Fibroblast of lung (primary cell): ENCODE data around the gene DDIT4. TPM values are rescaled to one million over a fixed set of nuclear protein-coding genes. Genes with fewer than 3 reads are reported as not detected.

Experiments
- DNase-seq, 2 donors: peaks; one replicate each; pipeline versions ENCODE4 v3.0.0 to v3.0.0-alpha.2; 2010; ENCODE audit warnings: low read depth in 2 of 2
- H2AFZ ChIP-seq: 2 replicates; pipeline ENCODE4 v1.5.1; 2012; ENCODE audit warnings: low read length, control low read depth, inconsistent platforms
- H3K27ac ChIP-seq: 2 replicates; pipeline ENCODE4 v1.5.1; 2011; ENCODE audit warnings: low read length, control low read depth; ENCODE audit not compliant: insufficient read depth
- H3K27me3 ChIP-seq: 2 replicates; pipeline ENCODE4 v1.5.1; 2011; ENCODE audit warnings: mild to moderate bottlenecking, low read length; ENCODE audit not compliant: control insufficient read depth, insufficient read depth
- H3K36me3 ChIP-seq: 2 replicates; pipeline ENCODE4 v1.5.1; 2011; ENCODE audit warnings: low read length; ENCODE audit not compliant: control insufficient read depth, insufficient read depth
- H3K4me1 ChIP-seq: 2 replicates; pipeline ENCODE4 v1.5.1; 2011; ENCODE audit warnings: low read length; ENCODE audit not compliant: control insufficient read depth, insufficient read depth; ENCODE audit errors: extremely low read depth
- H3K4me2 ChIP-seq: 2 replicates; pipeline ENCODE4 v1.5.1; 2011; ENCODE audit warnings: low read length, control low read depth; ENCODE audit not compliant: insufficient read depth; ENCODE audit errors: extremely low read depth
- H3K4me3 ChIP-seq, 4 experiments: fragments of 200-600 bp in 1 of 4; sonication (generic) in 1 of 4; replicated peaks in 1 of 4; 2 replicates each; pipeline ENCODE4 v1.5.1; 2011 to 2016; ENCODE audit warnings: low read length in 4 of 4, low read depth in 3 of 4, mild to moderate bottlenecking in 3 of 4, control low read depth in 2 of 4, inconsistent platforms in 1 of 4, mixed read lengths in 1 of 4; ENCODE audit not compliant: insufficient read depth in 1 of 4; ENCODE audit errors: control extremely low read depth in 1 of 4
- H3K79me2 ChIP-seq: 2 replicates; pipeline ENCODE4 v1.5.1; 2012; ENCODE audit warnings: mild to moderate bottlenecking, low read length, inconsistent platforms; ENCODE audit not compliant: control insufficient read depth, insufficient read depth
- H3K9ac ChIP-seq: 2 replicates; pipeline ENCODE4 v1.5.1; 2011; ENCODE audit warnings: mild to moderate bottlenecking, low read length, control low read depth; ENCODE audit not compliant: insufficient read depth
- H3K9me3 ChIP-seq: 2 replicates; pipeline ENCODE4 v1.5.1; 2012; ENCODE audit warnings: low read depth, low read length; ENCODE audit not compliant: control insufficient read depth, insufficient read depth
- H4K20me1 ChIP-seq: 2 replicates; pipeline ENCODE4 v1.5.1; 2011; ENCODE audit warnings: low read length; ENCODE audit not compliant: control insufficient read depth, insufficient read depth; ENCODE audit errors: extremely low read depth
- CTCF ChIP-seq, 2 donors: IDR thresholded peaks in 1 of 2; conservative IDR thresholded peaks in 1 of 2; 1 replicate in 1 of 2; 2 replicates in 1 of 2; pipeline ENCODE4 v1.5.1; 2011 to 2012; ENCODE audit warnings: low read length in 2 of 2, control low read depth in 1 of 2, inconsistent platforms in 1 of 2, low read depth in 1 of 2, mild to moderate bottlenecking in 1 of 2
- EZH2 ChIP-seq: IDR thresholded peaks from 2 replicates; pipeline ENCODE4 v1.5.1; 2012; ENCODE audit warnings: low read length, control low read depth, mild to moderate bottlenecking; ENCODE audit errors: missing control alignments
- polyA plus RNA-seq, 2 donors: library from polyadenylated mRNA; depleted of rRNA in 1 of 2; stranded (reverse) in 1 of 2; unstranded in 1 of 2; fragments of >200 nt; gene quantifications; 2 replicates each; pipeline ENCODE4 v1.2.1, GENCODE V29; 2011 to 2012; ENCODE audit warnings: missing spikeins in 1 of 2
- total RNA-seq: library from RNA; depleted of rRNA; stranded (reverse); fragments of >200 nt; gene quantifications from 2 replicates; pipeline ENCODE4 v1.2.1, GENCODE V29; 2014

The DDIT4 gene
- total and polyA plus RNA-seq, 2 donors (not counting 1 experiment from before 2014, with no cell fraction given) = 51.3 to 662 TPM

GRCh38 chr10:72310636-72311035, 36.9 kb downstream of the DDIT4 start:
- H3K4me3 ChIP-seq = no peak overlapping the region
- no peak for DNase-seq
- no peak overlapping the region for H3K4me2 ChIP-seq
- no peaks in the 10 kb centered on the region for H3K36me3 ChIP-seq
- H3K27ac ChIP-seq = no peak overlapping the region
- H3K79me2 ChIP-seq = no peaks in the 10 kb centered on the region
- H3K9me3 ChIP-seq = no peaks in the 10 kb centered on the region
- H4K20me1 ChIP-seq = no peaks in the 10 kb centered on the region
- no peaks in the 10 kb centered on the region for H3K27me3 ChIP-seq
- no peak overlapping the region for H3K9ac ChIP-seq
- H3K4me1 ChIP-seq = peaks cover 29% of the 10 kb centered on the region
- H2AFZ ChIP-seq = no peak overlapping the region
- no peak for TF ChIP-seq EZH2
- no peak for TF ChIP-seq CTCF (conservative IDR thresholded peaks at IDR 0.05 in 1 of 2, IDR thresholded peaks at IDR 0.05 in 1 of 2; ENCODE audit: low read depth in 1 of 2, low read length in 2 of 2)

GRCh38 chr10:72311667-72312066, 37.9 kb downstream of the DDIT4 start:
- H3K27me3 ChIP-seq = no peaks in the 10 kb centered on the region
- H3K4me2 ChIP-seq = no peak overlapping the region
- no peak overlapping the region for H3K4me3 ChIP-seq
- no peak for DNase-seq
- no peaks in the 10 kb centered on the region for H3K36me3 ChIP-seq
- no peak overlapping the region for H3K27ac ChIP-seq
- H4K20me1 ChIP-seq = no peaks in the 10 kb centered on the region
- H3K9me3 ChIP-seq = no peaks in the 10 kb centered on the region
- H3K4me1 ChIP-seq = peaks cover 35% of the 10 kb centered on the region
- H2AFZ ChIP-seq = no peak overlapping the region
- no peak overlapping the region for H3K9ac ChIP-seq
- no peak for TF ChIP-seq CTCF (conservative IDR thresholded peaks at IDR 0.05 in 1 of 2, IDR thresholded peaks at IDR 0.05 in 1 of 2; ENCODE audit: low read depth in 1 of 2, low read length in 2 of 2)
- no peak for TF ChIP-seq EZH2
- H3K79me2 ChIP-seq = no peaks in the 10 kb centered on the region

GRCh38 chr10:72312865-72313391, 39.2 kb downstream of the DDIT4 start:
- H3K27ac ChIP-seq = no peak overlapping the region
- no peaks in the 10 kb centered on the region for H3K27me3 ChIP-seq
- no peak overlapping the region for H3K9ac ChIP-seq
- H4K20me1 ChIP-seq = no peaks in the 10 kb centered on the region
- no peak for DNase-seq
- H3K36me3 ChIP-seq = no peaks in the 10 kb centered on the region
- H3K4me3 ChIP-seq = no peak overlapping the region
- no peaks in the 10 kb centered on the region for H3K9me3 ChIP-seq
- TF ChIP-seq EZH2 (no peak), CTCF (conservative IDR thresholded peaks at IDR 0.05 in 1 of 2, IDR thresholded peaks at IDR 0.05 in 1 of 2; ENCODE audit: low read depth in 1 of 2, low read length in 2 of 2) (no peak)
- peaks cover 35% of the 10 kb centered on the region for H3K4me1 ChIP-seq
- no peak overlapping the region for H3K4me2 ChIP-seq
- H2AFZ ChIP-seq = no peak overlapping the region
- H3K79me2 ChIP-seq = no peaks in the 10 kb centered on the region
